NCI-H1694 treated with DMSO at 0.1 percent for 48 hours (cell line): Measurements from ENCODE around the gene LDLRAP1.
A peak's percentile ranks its signal among the peaks of the same experiment; 100 is the strongest.
"Not testable (repeated sequence)": the region's sequence is repeated elsewhere in the genome, so short reads cannot be mapped to it uniquely, and the experiment has no call there.

ENCODE experiments used
- DNase-seq: peaks from one replicate; lab custom pipeline; 2025; lab: John Stamatoyannopoulos, UW

LDLRAP1 gene

GRCh38 chr1:25577134-25577920, 33.9 kb downstream of the LDLRAP1 start:
- DNase-seq, result no peak

GRCh38 chr1:25579292-25580252, 36.2 kb downstream of the LDLRAP1 start:
- DNase-seq, result peak; percentile 4

GRCh38 chr1:25580927-25581326, 37.5 kb downstream of the LDLRAP1 start:
- peak; percentile 5 for DNase-seq

GRCh38 chr1:25581764-25582163, 38.4 kb downstream of the LDLRAP1 start:
- DNase-seq, result no peak

GRCh38 chr1:25583519-25584370, 40.3 kb downstream of the LDLRAP1 start:
- DNase-seq, result no peak

GRCh38 chr1:25586181-25586588, 42.8 kb downstream of the LDLRAP1 start:
- DNase-seq, result no peak

- no peak for DNase-seq
Measured at GRCh38 chr1:25587290-25587689, 43.9 kb downstream of the LDLRAP1 start.

- not testable (repeated sequence) for DNase-seq
Measured at GRCh38 chr1:25588224-25588623, 44.8 kb downstream of the LDLRAP1 start.

GRCh38 chr1:25588786-25589185, 45.4 kb downstream of the LDLRAP1 start:
- not testable (repeated sequence) for DNase-seq

GRCh38 chr1:25590096-25590824, 46.9 kb downstream of the LDLRAP1 start:
- no peak for DNase-seq

- no peak for DNase-seq
Measured at GRCh38 chr1:25593861-25594260, 50.5 kb downstream of the LDLRAP1 start.

GRCh38 chr1:25594971-25595370, 51.6 kb downstream of the LDLRAP1 start:
- no peak for DNase-seq

GRCh38 chr1:25596641-25597040, 53.2 kb downstream of the LDLRAP1 start:
- DNase-seq, result not testable (repeated sequence)

GRCh38 chr1:25598879-25599278, 55.5 kb downstream of the LDLRAP1 start:
- DNase-seq, result no peak

- DNase-seq, result no peak
Measured at GRCh38 chr1:25599969-25600610, 56.7 kb downstream of the LDLRAP1 start.

GRCh38 chr1:25600971-25601699, 57.7 kb downstream of the LDLRAP1 start:
- DNase-seq, result not testable (repeated sequence)

- not testable (repeated sequence) for DNase-seq
Measured at GRCh38 chr1:25603779-25604538, 60.6 kb downstream of the LDLRAP1 start.

GRCh38 chr1:25607123-25607522, 63.7 kb downstream of the LDLRAP1 start:
- DNase-seq, result no peak

- peak; percentile 17 for DNase-seq
Measured at GRCh38 chr1:25608488-25609178, 65.2 kb downstream of the LDLRAP1 start.
